Neural cell (in vitro differentiated cells): ENCODE measurements around the gene MAGI2. TPM values are rescaled to one million over a fixed set of nuclear protein-coding genes. Genes with fewer than 3 reads are reported as not detected.

Experiments
- H2AFZ ChIP-seq: fragments of 200-600, 300-800 bp; sonication (generic), shearing (Covaris generic); 2 replicates; pipeline ENCODE4 v1.6.0; 2014; ENCODE audit warnings: low read depth, mild to moderate bottlenecking, antibody characterized with exemption, low read length, moderate library complexity
- H3F3A ChIP-seq: fragments of 200-600 bp; shearing (Covaris generic); 2 replicates; pipeline ENCODE4 v1.6.1; 2016; ENCODE audit warnings: mild to moderate bottlenecking, moderate library complexity, mixed read lengths, antibody characterized with exemption, low read length; ENCODE audit not compliant: insufficient read depth, poor library complexity, severe bottlenecking
- H3K27ac ChIP-seq: fragments of 200-600, 300-800 bp; sonication (generic), shearing (Covaris generic); 2 replicates; pipeline ENCODE4 v1.5.1; 2014; ENCODE audit warnings: mild to moderate bottlenecking, low read length, moderate library complexity
- H3K27me3 ChIP-seq: fragments of 300-800, 200-600 bp; sonication (generic), shearing (Covaris generic); 2 replicates; pipeline ENCODE4 v1.6.0; 2014; ENCODE audit warnings: mild to moderate bottlenecking, low read depth, low read length, moderate library complexity; ENCODE audit not compliant: insufficient read depth
- H3K36me3 ChIP-seq: fragments of 300-800, 200-600 bp; sonication (generic), shearing (Covaris generic); 2 replicates; pipeline ENCODE4 v1.5.1; 2014; ENCODE audit warnings: mild to moderate bottlenecking, antibody characterized with exemption, low read length, moderate library complexity; ENCODE audit not compliant: insufficient read depth
- H3K4me2 ChIP-seq: fragments of 300-800, 200-600 bp; sonication (generic), shearing (Covaris generic); 2 replicates; pipeline ENCODE4 v1.6.0; 2014; ENCODE audit warnings: mild to moderate bottlenecking, low read length
- H3K4me3 ChIP-seq: fragments of 300-800, 200-600 bp; sonication (generic), shearing (Covaris generic); 2 replicates; pipeline ENCODE4 v1.5.1; 2014; ENCODE audit warnings: mild to moderate bottlenecking, low read length, moderate library complexity
- H3K79me2 ChIP-seq: fragments of 200-600 bp; shearing (Covaris generic); replicated peaks from 2 replicates; pipeline ENCODE4 v1.6.0; 2014; ENCODE audit warnings: mild to moderate bottlenecking, low read length, moderate library complexity; ENCODE audit not compliant: insufficient read depth
- H3K9ac ChIP-seq: fragments of 300-800, 200-600 bp; sonication (generic), shearing (Covaris generic); 2 replicates; pipeline ENCODE4 v1.6.1; 2016; ENCODE audit warnings: mild to moderate bottlenecking, low read length, mixed read lengths
- H3K9me2 ChIP-seq: fragments of 200-600 bp; shearing (Covaris generic); 2 replicates; pipeline ENCODE4 v1.6.1; 2016; ENCODE audit warnings: mild to moderate bottlenecking, low read length, mixed read lengths; ENCODE audit not compliant: insufficient read depth
- H3K9me3 ChIP-seq: fragments of 200-600, 300-800 bp; sonication (generic), shearing (Covaris generic); 2 replicates; pipeline ENCODE4 v1.6.1; 2016; ENCODE audit warnings: mild to moderate bottlenecking, mixed run types, low read length, moderate library complexity, mixed read lengths
- H4K20me1 ChIP-seq: fragments of 200-600 bp; shearing (Covaris generic); 2 replicates; pipeline ENCODE4 v1.6.1; 2016; ENCODE audit warnings: mild to moderate bottlenecking, mixed run types; ENCODE audit not compliant: insufficient read depth
- EP300 ChIP-seq: fragments of 450-650 bp; conservative IDR thresholded peaks from 2 replicates; pipeline ENCODE4 v1.6.1; 2014; ENCODE audit warnings: antibody characterized with exemption, mild to moderate bottlenecking, moderate library complexity; ENCODE audit not compliant: poor library complexity, severe bottlenecking
- EZH2 ChIP-seq: fragments of 200-600, 300-800 bp; shearing (Covaris generic), sonication (generic); IDR thresholded peaks from 2 replicates; pipeline ENCODE4 v1.6.1; 2014; ENCODE audit warnings: antibody characterized with exemption, low read length, borderline replicate concordance, mild to moderate bottlenecking; ENCODE audit not compliant: insufficient read depth, poor library complexity, severe bottlenecking
- POLR2AphosphoS5 ChIP-seq: IDR thresholded peaks from 2 replicates; pipeline ENCODE4 v1.6.1; 2012
- RAD21 ChIP-seq: fragments of 450-650 bp; conservative IDR thresholded peaks from 2 replicates; pipeline ENCODE4 v1.6.1; 2014; ENCODE audit warnings: antibody characterized with exemption, mild to moderate bottlenecking, moderate library complexity
- REST ChIP-seq: IDR thresholded peaks from 2 replicates; pipeline ENCODE4 v1.6.1; 2012; ENCODE audit warnings: borderline replicate concordance
- SMC3 ChIP-seq: fragments of 450-650 bp; conservative IDR thresholded peaks from 2 replicates; pipeline ENCODE4 v1.6.1; 2014; ENCODE audit warnings: antibody characterized with exemption, mild to moderate bottlenecking, moderate library complexity; ENCODE audit not compliant: poor library complexity
- polyA plus RNA-seq: library from polyadenylated mRNA; depleted of rRNA; stranded (reverse); fragments of >200 nt; gene quantifications from 2 replicates; pipeline ENCODE4 v1.2.3, GENCODE V29; 2014
- TF ChIP-seq, protein P1 (sequence below): fragments of 450-650 bp; IDR thresholded peaks from 2 replicates; pipeline ENCODE4 v1.5.1; 2014; ENCODE audit warnings: antibody characterized with exemption, mild to moderate bottlenecking, moderate library complexity; ENCODE audit not compliant: poor library complexity, severe bottlenecking

MAGI2 gene
- polyA plus RNA-seq, 1 donor from 2014 or later: 19.3 TPM

DNA sequence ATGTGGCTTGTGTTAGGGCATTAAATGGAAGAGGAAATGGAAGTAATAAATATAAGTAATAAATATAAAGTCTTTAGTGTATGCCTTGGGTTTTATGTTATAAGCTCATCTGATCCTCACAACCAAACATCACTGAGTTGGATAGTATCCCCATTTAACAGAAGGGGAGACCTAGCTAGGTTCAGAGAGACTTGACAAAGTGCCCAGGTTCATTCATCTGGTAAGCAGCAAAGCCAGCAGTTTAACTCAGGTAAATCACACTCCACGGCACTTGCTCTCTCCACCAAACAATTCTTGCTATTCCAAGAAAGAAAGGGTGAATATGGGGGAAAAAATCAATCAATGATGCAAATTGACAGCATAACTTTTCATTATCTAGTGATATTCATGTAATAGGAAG lies 167.3 kb downstream of the MAGI2 start:
- H3K79me2 ChIP-seq: no peaks in the 10 kb centered on the region
- no peaks in the 10 kb centered on the region for H3K9me2 ChIP-seq
- H3K27me3 ChIP-seq: no peaks in the 10 kb centered on the region
- H3K4me2 ChIP-seq: no peak overlapping the region
- TF ChIP-seq POLR2AphosphoS5 (no peak), REST (no peak), RAD21 (no peak), SMC3 (no peak)
- TF ChIP-seq, protein P1, sequence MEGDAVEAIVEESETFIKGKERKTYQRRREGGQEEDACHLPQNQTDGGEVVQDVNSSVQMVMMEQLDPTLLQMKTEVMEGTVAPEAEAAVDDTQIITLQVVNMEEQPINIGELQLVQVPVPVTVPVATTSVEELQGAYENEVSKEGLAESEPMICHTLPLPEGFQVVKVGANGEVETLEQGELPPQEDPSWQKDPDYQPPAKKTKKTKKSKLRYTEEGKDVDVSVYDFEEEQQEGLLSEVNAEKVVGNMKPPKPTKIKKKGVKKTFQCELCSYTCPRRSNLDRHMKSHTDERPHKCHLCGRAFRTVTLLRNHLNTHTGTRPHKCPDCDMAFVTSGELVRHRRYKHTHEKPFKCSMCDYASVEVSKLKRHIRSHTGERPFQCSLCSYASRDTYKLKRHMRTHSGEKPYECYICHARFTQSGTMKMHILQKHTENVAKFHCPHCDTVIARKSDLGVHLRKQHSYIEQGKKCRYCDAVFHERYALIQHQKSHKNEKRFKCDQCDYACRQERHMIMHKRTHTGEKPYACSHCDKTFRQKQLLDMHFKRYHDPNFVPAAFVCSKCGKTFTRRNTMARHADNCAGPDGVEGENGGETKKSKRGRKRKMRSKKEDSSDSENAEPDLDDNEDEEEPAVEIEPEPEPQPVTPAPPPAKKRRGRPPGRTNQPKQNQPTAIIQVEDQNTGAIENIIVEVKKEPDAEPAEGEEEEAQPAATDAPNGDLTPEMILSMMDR: no peak
- H3K9ac ChIP-seq: no peak overlapping the region
- H3K4me3 ChIP-seq: no peak overlapping the region
- H4K20me1 ChIP-seq: no peaks in the 10 kb centered on the region
- H3K27ac ChIP-seq: no peak overlapping the region
- H3K9me3 ChIP-seq: no peaks in the 10 kb centered on the region
- no peak overlapping the region for H2AFZ ChIP-seq
- no peaks in the 10 kb centered on the region for H3F3A ChIP-seq
- H3K36me3 ChIP-seq: no peaks in the 10 kb centered on the region

GRCh38 chr7:79285756-79286155 lies 167.7 kb downstream of the MAGI2 start:
- Histone ChIP-seq H3F3A (no peaks in the 10 kb centered on the region), H3K9me3 (no peaks in the 10 kb centered on the region), H3K27ac (no peak overlapping the region), H3K4me2 (no peak overlapping the region), H3K9ac (no peak overlapping the region), H3K36me3 (no peaks in the 10 kb centered on the region), H2AFZ (no peak overlapping the region), H3K4me3 (no peak overlapping the region), H4K20me1 (no peaks in the 10 kb centered on the region), H3K27me3 (no peaks in the 10 kb centered on the region), H3K9me2 (no peaks in the 10 kb centered on the region), H3K79me2 (no peaks in the 10 kb centered on the region)
- TF ChIP-seq EZH2 (no peak), EP300 (no peak), SMC3 (no peak), REST (no peak)
